ENCODE measurements around the gene GPD1. TPM values are rescaled to one million over a fixed set of nuclear protein-coding genes. Genes with fewer than 3 reads are reported as not detected.

The GPD1 gene
- total and polyA plus RNA-seq, 10 of the 15 experiments (the other 5 are each of a cell fraction or from before 2014, with no cell fraction given): 0.04 to 0.61 (median 0.26) TPM; not detected in 1

DNA sequence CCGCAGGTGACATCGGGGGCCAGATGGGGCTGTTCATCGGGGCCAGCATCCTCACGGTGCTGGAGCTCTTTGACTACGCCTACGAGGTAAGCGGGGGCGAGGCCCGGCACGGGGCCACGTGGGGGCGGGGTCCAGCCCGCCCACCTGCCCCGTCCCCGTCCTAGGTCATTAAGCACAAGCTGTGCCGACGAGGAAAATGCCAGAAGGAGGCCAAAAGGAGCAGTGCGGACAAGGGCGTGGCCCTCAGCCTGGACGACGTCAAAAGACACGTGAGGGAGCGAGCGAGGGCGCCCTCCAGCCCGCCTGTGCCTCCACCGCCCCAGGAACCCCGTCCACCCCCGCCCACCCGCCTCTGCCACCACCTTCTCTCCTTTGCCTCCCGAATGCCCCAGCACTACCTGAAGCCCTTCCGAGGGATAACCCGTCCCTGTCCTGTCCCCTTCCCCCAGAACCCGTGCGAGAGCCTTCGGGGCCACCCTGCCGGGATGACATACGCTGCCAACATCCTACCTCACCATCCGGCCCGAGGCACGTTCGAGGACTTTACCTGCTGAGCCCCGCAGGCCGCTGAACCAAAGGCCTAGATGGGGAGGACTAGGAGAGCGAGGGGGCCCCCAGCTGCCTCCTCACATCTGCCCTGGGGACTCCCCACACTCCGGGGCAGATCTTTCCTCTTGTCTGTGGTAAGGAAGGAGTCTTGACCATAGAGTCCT, 22.6 kb upstream of the GPD1 start:
- no peak overlapping the region for H3K27ac ChIP-seq (ENCODE audit: control insufficient read depth, insufficient read depth)
- H3K36me3 ChIP-seq (ENCODE audit: control insufficient read depth in 2 of 2, insufficient read depth in 2 of 2, low read length in 1 of 2): no peaks in the 10 kb centered on the region
- ATAC-seq (no peak), DNase-seq (ENCODE audit: low read depth, low spot score) (no peak), FAIRE-seq (no peak)
- TF ChIP-seq NR2F1 (conservative IDR thresholded peaks at IDR 0.05): 0 out of 2 replicates have a peak, but pooled peaks have one; percentile 28
- TF ChIP-seq, protein P1, sequence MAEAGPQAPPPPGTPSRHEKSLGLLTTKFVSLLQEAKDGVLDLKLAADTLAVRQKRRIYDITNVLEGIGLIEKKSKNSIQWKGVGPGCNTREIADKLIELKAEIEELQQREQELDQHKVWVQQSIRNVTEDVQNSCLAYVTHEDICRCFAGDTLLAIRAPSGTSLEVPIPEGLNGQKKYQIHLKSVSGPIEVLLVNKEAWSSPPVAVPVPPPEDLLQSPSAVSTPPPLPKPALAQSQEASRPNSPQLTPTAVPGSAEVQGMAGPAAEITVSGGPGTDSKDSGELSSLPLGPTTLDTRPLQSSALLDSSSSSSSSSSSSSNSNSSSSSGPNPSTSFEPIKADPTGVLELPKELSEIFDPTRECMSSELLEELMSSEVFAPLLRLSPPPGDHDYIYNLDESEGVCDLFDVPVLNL (IDR thresholded peaks at IDR 0.05; ENCODE audit: low read depth, low read length): no peak
- TF ChIP-seq BHLHE40 (IDR thresholded peaks at IDR 0.05; ENCODE audit: borderline replicate concordance in 1 of 2, low read depth in 2 of 2, low read length in 1 of 2): 0 out of 4 replicates have a peak, but pooled peaks of 1 of the 2 experiments have one; percentile 20
- no peaks in the 10 kb centered on the region; the same call in 1 of the 2 replicates for H3K4me1 ChIP-seq (ENCODE audit: control insufficient read depth, insufficient read depth, low read length)
- ChIA-PET RAD21 (ENCODE audit: unreplicated experiment) (interaction anchor here (1.2 kb wide), 1 partner anchor 95 kb away, joined by 3 read pairs; no protein-coding TSS in a partner anchor), CTCF (interaction anchor here (0.6 to 4.6 kb wide), 4 partner anchors 30 to 441 kb away, joined by 3 to 17 read pairs (median 10); partner anchors contain the start of gene COX14), POLR2A (interaction anchor here (0.5 kb wide), 1 partner anchor 66 kb away, joined by 3 read pairs; no protein-coding TSS in a partner anchor), SMC1A (ENCODE audit: uncharacterized antibody, unreplicated experiment) (interaction anchor here (1.0 kb wide), 1 partner anchor 95 kb away, joined by 3 read pairs; no protein-coding TSS in a partner anchor)
- H2AFZ ChIP-seq (ENCODE audit: control insufficient read depth, low read depth, low read length): no peak overlapping the region
- no peaks in the 10 kb centered on the region for H4K20me1 ChIP-seq (ENCODE audit: control insufficient read depth, insufficient read depth)
- H3K9ac ChIP-seq (ENCODE audit: control insufficient read depth, insufficient read depth, low read length): no peak overlapping the region
- no peaks in the 10 kb centered on the region for H3K9me3 ChIP-seq (replicated peaks; ENCODE audit: control insufficient read depth, insufficient read depth, low read length)
- in situ Hi-C loops (cut with MboI): loop anchor here (5.0 kb wide), 1 partner anchor 231 kb away; no protein-coding TSS in a partner anchor
- no peak overlapping the region for H3K4me2 ChIP-seq (ENCODE audit: control insufficient read depth, insufficient read depth)
- H3K4me3 ChIP-seq: no peak overlapping the region
- no peaks in the 10 kb centered on the region; a peak in 1 of 4 replicates for H3K27me3 ChIP-seq (replicated peaks in 1 of 2; ENCODE audit: control insufficient read depth in 2 of 2, insufficient read depth in 2 of 2, low read length in 1 of 2)
- WGBS (ENCODE audit: insufficient coverage, insufficient replicate concordance, low lambda C conversion rate, missing lambda C conversion rate): 54% methylated on average over 19 of the region's 46 CpGs
- BruUV-seq (replicated peaks): no TSS peak
- peaks cover 9% of the 10 kb centered on the region for H3K79me2 ChIP-seq (ENCODE audit: control insufficient read depth, insufficient read depth, low read length)
- intact Hi-C loops (cut with micrococcal nuclease; ENCODE audit: unreplicated experiment): no loop called here

Data from GM12878 (cell line).